AG09319 (cell line): Measurements from ENCODE around the gene SUCO.

Experiments used
- DNase-seq: peaks from one replicate; pipeline ENCODE4 v3.0.0-alpha.2; 2010; ENCODE audit warnings: low read depth; ENCODE audit errors: extremely low read depth
- TF ChIP-seq, protein P1 (sequence below): IDR thresholded peaks from 2 replicates; pipeline ENCODE4 v1.5.1; 2011; ENCODE audit warnings: low read depth, mild to moderate bottlenecking, inconsistent platforms, low read length, moderate library complexity

SUCO gene

DNA sequence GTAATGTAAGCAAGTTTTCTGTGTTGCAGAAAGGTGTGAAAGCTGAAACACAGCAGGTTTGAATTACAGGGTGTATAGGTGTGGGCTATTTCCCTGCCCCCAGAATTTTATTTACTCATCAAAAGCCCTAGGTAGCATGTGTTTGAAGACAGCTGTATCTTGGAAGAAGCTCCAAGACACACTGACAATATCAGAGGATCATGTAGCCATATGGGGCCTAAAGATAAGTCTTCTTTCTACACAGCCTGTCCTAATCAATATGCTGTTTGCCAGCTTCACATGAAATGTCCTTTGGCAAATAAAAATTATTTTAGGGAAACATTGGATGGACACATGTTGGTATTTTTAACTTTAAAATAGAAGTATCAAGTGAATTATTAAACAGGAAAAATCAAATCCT lies 17.5 kb upstream of the SUCO start:
- TF ChIP-seq, protein P1, sequence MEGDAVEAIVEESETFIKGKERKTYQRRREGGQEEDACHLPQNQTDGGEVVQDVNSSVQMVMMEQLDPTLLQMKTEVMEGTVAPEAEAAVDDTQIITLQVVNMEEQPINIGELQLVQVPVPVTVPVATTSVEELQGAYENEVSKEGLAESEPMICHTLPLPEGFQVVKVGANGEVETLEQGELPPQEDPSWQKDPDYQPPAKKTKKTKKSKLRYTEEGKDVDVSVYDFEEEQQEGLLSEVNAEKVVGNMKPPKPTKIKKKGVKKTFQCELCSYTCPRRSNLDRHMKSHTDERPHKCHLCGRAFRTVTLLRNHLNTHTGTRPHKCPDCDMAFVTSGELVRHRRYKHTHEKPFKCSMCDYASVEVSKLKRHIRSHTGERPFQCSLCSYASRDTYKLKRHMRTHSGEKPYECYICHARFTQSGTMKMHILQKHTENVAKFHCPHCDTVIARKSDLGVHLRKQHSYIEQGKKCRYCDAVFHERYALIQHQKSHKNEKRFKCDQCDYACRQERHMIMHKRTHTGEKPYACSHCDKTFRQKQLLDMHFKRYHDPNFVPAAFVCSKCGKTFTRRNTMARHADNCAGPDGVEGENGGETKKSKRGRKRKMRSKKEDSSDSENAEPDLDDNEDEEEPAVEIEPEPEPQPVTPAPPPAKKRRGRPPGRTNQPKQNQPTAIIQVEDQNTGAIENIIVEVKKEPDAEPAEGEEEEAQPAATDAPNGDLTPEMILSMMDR = no peak

GRCh38 chr1:172515927-172516326 lies 17.0 kb upstream of the SUCO start:
- no peak for DNase-seq
- TF ChIP-seq, protein P1 = no peak

More for the DNA sequence above, 17.5 kb upstream of the SUCO start:
- DNase-seq = no peak

DNA sequence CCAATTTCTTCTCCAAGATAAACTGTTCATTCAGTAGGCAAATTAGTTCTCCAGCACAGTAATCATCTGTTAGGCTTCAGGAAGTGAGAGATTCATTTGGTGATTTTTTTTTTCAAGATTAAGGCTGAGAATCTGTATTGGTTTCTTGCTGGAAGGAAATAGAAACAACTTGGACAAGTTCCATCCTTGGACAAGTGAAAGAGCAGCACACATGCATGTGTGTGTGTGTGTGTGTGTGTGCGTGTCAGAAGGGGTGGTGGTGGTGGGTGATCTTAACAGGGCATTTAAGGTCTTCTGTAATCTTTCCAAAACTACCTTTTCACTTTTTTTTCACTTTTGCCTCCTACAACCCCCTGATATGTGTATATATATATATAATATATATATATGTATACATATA lies 15.9 kb upstream of the SUCO start:
- TF ChIP-seq, protein P1 = no peak
- no peak for DNase-seq

GRCh38 chr1:172517545-172517944 lies 15.4 kb upstream of the SUCO start:
- TF ChIP-seq, protein P1 = no peak
- no peak for DNase-seq

- TF ChIP-seq, protein P1 = no peak
- no peak for DNase-seq
These were observed 3.6 kb upstream of the SUCO start for GRCh38 chr1:172529304-172529703.

GRCh38 chr1:172530000-172530399 lies 3.0 kb upstream of the SUCO start:
- TF ChIP-seq, protein P1 = no peak
- no peak for DNase-seq

- DNase-seq = no peak
- TF ChIP-seq, protein P1 = no peak
These were observed 1.4 kb upstream of the SUCO start for GRCh38 chr1:172531412-172532182.
